Measurements from ENCODE around the gene MUSTN1. TPM values are rescaled to one million over a fixed set of nuclear protein-coding genes. Genes with fewer than 3 reads are reported as not detected.

Gene MUSTN1
- polyA plus RNA-seq, 1 experiment: not detected

GRCh38 chr3:52879581-52879980, 44.8 kb upstream of the MUSTN1 start:
- ChIA-PET CTCF (interaction anchor here (0.7 to 1.5 kb wide), 4 partner anchors 17 to 452 kb away, joined by 3 to 4 read pairs (median 4); no protein-coding TSS in a partner anchor), POLR2A (no interaction called here)
- no peak for TF ChIP-seq CTCF (IDR thresholded peaks at IDR 0.05; ENCODE audit: insufficient read depth, low read depth, low read length)
- Histone ChIP-seq H3K27me3 (ENCODE audit: control insufficient read depth, insufficient read depth, low read length) (no peaks in the 10 kb centered on the region), H3K4me3 (ENCODE audit: low read depth, low read length) (no peak overlapping the region), H3K36me3 (ENCODE audit: control insufficient read depth, insufficient read depth, low read length) (0 out of 2 replicates have a peak, but pooled peaks cover 2% of the 10 kb centered on the region)
- DNase-seq (ENCODE audit: low read depth): no peak

- POLR2A ChIA-PET: no interaction called here
- CTCF ChIA-PET: interaction anchor here (0.8 to 1.5 kb wide), 3 partner anchors 17 to 451 kb away, joined by 3 to 4 read pairs (median 3); no protein-coding TSS in a partner anchor
- no peak for DNase-seq (ENCODE audit: low read depth)
- TF ChIP-seq CTCF (IDR thresholded peaks at IDR 0.05; ENCODE audit: insufficient read depth, low read depth, low read length): no peak
- Histone ChIP-seq H3K4me3 (ENCODE audit: low read depth, low read length) (no peak overlapping the region), H3K36me3 (ENCODE audit: control insufficient read depth, insufficient read depth, low read length) (0 out of 2 replicates have a peak, but pooled peaks cover 2% of the 10 kb centered on the region), H3K27me3 (ENCODE audit: control insufficient read depth, insufficient read depth, low read length) (no peaks in the 10 kb centered on the region)
Observed at GRCh38 chr3:52879090-52879489, 44.3 kb upstream of the MUSTN1 start.

DNA sequence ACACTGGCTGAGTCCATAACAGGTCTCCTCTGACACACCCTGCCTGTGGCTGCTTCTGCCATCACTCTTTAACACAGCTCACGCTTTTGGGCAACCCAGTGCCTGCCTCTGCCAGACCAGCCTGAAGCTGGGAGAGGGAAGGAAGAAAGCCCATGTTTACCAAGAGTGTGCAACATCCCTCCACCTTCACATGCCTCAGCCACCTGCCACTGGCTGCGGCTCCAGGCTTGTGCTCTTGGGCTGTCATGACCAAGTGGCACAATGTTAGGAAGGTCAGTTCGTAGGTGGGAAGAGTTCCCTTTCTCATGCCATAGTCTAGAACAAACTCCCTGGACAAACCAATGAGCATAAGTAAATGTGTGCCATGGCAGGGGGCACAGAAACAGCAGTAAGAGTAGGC, 42.3 kb upstream of the MUSTN1 start:
- TF ChIP-seq CTCF (IDR thresholded peaks at IDR 0.05; ENCODE audit: insufficient read depth, low read depth, low read length): no peak
- ChIA-PET CTCF (no interaction called here), POLR2A (no interaction called here)
- H3K36me3 ChIP-seq (ENCODE audit: control insufficient read depth, insufficient read depth, low read length): 0 out of 2 replicates have a peak, but pooled peaks cover 2% of the 10 kb centered on the region
- H3K27me3 ChIP-seq (ENCODE audit: control insufficient read depth, insufficient read depth, low read length): no peaks in the 10 kb centered on the region
- H3K4me3 ChIP-seq (ENCODE audit: low read depth, low read length): no peak overlapping the region
- no peak for DNase-seq (ENCODE audit: low read depth)

DNA sequence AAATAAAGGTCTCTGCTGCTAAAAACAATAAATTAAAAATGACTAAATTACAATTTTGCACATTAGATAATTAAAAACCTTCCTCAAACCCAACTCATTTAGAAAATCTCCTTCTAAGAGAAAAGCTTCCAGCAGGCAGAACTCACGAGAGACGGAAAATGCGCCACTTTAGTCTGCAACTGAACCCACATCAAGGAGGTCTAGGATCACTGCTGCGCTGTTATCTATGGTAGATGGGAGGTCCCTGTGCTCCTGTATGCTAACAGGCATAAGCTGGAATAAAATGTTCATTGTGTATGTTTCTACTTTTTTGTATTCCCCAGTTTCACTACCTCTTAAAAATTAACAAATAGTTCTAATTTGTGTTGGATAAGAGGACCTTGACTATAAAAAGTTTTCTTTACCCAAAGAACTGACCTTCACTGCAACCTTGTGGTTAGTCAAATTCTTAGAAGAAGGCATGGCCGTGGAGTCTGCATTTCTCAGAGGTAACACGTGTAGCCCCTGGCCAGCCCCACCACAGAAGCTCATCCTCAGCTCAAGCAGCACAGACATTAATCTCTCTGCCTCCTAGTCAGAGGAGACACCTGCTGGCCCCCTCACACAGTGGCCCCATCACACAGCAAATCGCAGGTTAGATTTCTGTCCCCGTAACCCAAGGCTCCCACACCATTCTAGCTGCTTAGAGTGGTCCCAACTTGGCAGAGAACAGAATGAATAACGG, 40.2 kb upstream of the MUSTN1 start:
- POLR2A ChIA-PET: no interaction called here
- CTCF ChIA-PET: interaction anchor here (1.2 kb wide), 1 partner anchor 24 kb away, joined by 3 read pairs; no protein-coding TSS in a partner anchor
- H3K27me3 ChIP-seq (ENCODE audit: control insufficient read depth, insufficient read depth, low read length): no peaks in the 10 kb centered on the region
- H3K4me3 ChIP-seq (ENCODE audit: low read depth, low read length): no peak overlapping the region
- no peak for TF ChIP-seq CTCF (IDR thresholded peaks at IDR 0.05; ENCODE audit: insufficient read depth, low read depth, low read length)
- H3K36me3 ChIP-seq (ENCODE audit: control insufficient read depth, insufficient read depth, low read length): 0 out of 2 replicates have a peak, but pooled peaks cover 2% of the 10 kb centered on the region
- no peak for DNase-seq (ENCODE audit: low read depth)

DNA sequence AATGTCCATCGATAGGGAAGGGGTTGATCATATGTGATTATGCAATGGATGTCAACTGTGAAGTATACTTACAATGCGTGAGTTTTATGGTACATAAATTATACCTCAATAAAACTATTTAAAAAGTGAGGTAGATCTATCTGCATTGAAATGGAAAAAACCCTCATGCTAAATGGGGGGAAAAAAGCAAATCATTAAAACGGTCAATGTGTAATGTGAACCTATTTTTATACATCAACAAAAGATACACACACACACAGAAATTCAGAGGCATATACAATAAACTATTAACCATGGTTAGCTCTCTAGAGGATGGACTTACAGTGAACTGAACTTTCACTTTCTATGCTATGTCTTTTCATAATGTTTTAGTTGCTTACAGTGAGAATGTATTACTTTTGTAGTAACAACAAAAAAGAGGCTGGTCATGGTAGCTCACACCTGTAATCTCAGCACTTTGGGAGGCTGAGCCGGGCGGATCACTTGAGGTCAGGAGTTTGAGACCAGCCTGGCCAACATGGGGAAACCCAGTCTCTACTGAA, 39.4 kb upstream of the MUSTN1 start:
- H3K27me3 ChIP-seq (ENCODE audit: control insufficient read depth, insufficient read depth, low read length): no peaks in the 10 kb centered on the region
- 0 out of 2 replicates have a peak, but pooled peaks cover 2% of the 10 kb centered on the region for H3K36me3 ChIP-seq (ENCODE audit: control insufficient read depth, insufficient read depth, low read length)
- CTCF ChIA-PET: interaction anchor here (1.0 to 1.2 kb wide), 2 partner anchors 13 to 23 kb away, joined by 3 read pairs; no protein-coding TSS in a partner anchor
- POLR2A ChIA-PET: no interaction called here
- TF ChIP-seq CTCF (IDR thresholded peaks at IDR 0.05; ENCODE audit: insufficient read depth, low read depth, low read length): no peak
- no peak for DNase-seq (ENCODE audit: low read depth)
- no peak overlapping the region for H3K4me3 ChIP-seq (ENCODE audit: low read depth, low read length)
